NOMO-1 treated with dmso at 0.1 percent for 144 hours (cell line): Measurements from ENCODE around the gene DGKI.

ENCODE experiments used
- DNase-seq: peaks from one replicate; lab custom pipeline; 2025; ENCODE audit not compliant: unreplicated experiment; lab: John Stamatoyannopoulos, UW

Gene DGKI

DNA sequence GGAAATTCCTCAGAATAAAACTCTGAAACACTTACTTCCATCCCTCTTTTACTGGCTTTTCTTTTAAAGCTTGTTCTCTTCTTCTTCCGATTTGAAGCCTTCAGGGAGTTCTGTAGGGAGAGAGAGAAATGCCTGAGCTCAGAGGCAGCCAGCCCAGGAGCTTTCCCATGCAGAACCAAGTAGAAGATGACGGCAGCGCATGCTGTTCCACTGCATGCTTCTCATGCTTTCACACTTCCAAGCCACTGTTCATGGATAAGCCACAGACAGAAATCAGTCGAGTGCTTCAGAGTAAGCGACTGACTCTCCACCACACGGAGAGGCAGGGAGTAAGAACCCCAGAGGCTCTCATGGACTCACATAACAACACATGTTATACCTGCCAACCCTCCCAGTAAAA lies 237.3 kb downstream of the DGKI start:
- no peak for DNase-seq

DNA sequence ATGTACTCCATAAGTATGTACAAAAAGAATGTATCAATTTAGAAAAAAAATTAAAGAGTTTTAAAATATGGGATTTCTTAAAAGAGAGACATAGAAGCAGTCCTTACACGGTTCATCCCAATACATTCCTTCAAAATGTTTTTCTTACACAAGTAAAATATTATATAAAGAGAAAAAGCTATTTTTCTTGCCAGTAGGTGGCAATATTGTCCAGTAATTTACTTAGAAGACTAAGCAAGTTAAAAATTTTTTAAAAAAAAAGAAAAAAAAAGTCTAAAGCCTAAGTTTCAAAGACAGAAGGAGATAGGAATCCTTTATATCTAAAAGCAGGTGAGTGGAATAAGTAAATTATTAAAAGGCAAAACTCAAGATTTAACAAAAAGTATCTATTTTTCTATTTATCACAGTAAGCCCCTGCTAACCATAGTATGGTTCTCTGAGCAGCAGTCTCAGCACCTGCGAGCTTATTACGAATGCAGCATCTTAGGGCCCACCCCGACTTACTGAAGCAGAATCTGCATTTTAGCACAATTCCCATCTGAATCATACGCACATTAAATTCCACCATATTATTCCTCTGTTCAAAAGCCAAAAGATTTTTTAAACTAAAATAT lies 240.6 kb downstream of the DGKI start:
- no peak for DNase-seq

DNA sequence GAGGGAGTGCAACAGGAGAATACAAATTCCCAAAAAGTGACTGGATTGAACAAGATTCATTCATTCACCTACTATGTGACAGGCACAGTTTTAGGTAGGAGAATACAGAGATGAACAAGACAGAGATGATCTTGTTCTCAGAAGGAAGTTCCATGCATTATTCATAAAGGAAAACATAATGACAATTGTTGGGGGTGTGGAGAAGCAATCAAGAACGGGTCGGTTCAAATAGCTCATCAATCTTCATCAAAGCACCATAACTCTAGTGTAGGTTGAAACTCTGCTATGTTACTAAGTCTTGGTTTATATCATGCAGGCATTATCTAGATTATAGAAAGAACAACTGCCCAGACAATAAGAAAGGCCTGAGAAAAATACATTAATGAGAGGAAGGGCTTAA lies 243.7 kb downstream of the DGKI start:
- no peak for DNase-seq

DNA sequence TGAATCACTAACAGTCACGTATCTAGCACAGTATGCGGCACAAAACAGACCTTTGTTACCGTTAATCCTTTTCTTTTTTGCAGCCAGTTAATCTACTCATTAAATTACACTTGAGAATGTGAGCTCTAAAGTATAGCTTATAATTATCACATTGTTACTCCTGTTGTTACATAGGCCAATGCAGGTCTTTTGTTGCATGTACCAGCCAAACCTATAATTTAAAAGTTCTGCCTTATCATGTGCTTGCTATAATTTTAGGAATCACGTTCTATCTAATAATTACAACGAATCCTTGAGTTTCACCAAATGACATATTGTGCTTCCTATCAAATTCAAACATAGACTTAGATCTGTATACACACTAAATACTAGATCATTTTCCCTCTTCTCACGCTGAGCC lies 245.1 kb downstream of the DGKI start:
- DNase-seq, result no peak

DNA sequence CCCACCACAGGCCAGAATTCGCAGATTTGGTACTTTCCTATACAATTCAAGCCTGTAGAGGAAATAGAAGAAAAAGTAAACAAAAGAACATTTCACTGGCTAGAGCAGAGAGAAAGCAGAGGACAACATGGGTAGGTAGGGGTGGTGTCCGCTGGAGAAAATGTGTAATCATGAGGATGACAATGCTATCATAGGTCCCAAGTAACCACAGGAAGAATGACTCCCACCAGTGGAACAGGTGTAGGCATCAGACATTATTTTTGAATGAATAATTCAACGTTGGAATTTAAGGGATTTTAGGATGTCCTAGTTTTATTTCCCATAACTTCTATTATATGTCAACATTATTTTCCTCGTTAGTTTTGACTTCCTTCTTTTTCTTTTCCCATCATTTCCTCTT lies 248.9 kb downstream of the DGKI start:
- no peak for DNase-seq

DNA sequence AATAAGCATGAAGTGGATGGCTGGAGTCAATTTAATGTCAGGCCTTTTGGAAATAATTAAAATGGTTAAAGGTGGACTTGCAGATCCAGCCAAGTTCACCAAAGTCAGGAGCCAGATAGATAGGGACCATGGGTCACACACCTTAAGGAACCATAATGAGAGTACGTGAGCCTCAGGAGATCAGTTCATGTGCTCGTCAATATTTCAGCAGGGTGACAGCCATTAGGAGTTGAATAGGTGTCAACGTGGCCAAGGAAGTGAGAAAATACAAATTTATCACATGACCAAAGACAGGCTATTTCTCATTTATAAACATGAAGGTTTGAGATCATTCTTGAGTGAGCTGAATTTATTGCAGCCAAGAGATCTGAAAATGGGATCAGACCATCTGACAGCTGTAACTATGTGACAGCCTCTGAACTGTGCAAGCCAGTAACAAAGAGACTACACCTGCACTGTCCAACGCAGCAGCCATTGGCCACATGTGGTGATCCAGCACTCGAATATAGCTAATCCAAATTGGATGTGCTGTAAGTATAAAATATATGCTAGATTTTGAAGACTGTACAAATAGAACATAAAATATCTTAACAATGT lies 253.6 kb downstream of the DGKI start:
- no peak for DNase-seq

DNA sequence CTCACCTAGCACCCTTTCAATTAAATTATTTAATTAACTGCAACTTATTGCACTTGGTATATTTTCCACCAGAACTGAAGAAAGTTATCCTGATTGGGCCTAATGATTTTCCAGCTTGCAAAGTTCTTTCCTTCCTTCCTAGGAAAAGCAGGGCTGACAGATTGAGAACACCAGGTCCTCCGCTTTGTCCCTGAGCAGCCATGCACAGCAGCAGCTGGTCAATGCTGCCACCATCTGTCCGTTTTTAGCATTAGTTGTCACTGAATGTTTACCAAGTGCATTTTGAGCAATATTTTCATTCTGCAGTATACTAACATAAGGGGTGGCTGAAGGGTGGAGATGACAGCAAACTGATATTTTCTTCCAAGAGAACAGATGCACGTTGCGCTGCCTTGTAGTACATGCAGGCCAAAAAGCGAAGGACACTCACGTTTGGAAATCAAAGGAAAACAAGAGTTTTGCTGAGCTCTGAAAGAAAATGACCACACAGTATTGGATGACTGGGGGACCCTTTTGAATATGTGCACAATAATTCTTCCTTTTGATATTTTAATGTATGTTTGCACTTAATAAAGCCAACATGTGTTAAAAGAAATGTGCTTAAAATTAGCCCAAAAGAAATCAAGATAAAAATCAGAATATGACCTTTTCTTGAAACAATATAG lies 254.4 kb downstream of the DGKI start:
- no peak for DNase-seq

DNA sequence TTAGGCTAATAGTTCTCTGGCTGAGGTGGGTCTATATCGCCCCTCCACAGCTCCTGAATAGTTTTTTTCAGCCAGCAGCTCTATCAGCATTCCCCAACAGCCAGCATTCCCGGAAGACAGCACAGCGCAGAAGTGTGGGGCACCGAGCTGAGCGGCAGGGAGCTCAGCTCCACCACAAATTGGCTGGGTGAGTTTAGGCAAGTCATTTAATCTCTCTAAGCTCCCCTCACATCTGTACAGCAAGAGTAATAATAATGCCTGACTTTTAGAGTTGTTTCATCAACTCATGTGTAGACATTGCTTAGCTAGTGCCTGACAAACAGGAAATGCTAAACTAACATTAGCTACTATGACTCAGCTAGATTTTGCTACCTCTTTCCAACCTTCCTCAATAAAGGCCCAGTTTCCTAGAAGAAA lies 255.3 kb downstream of the DGKI start:
- DNase-seq, result no peak

DNA sequence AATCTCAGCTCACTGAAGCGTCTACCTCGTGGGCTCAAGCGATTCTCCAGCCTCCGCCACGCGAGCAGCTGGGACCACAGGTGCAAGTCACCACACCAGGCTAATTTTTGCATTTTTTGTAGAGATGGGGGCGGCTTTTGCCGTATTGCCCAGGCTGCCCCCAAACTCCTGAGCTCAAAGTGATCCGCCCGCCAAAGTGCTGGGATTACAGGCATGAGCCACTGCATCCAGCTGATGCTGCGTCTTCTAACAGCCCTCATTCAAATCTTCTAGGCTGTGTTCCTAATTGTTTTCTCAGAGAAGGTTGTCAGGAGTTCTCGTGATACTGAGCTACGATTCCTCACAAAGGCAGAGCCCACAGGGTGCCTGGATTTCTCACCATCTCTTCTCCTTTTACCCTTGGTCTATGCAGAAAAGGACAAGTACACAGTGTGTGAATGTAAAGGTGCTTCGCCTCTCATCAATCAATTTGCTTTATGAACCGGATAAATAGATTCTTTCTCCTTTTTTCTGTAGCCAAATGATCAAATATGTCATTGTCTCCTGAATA lies 255.9 kb downstream of the DGKI start:
- no peak for DNase-seq

DNA sequence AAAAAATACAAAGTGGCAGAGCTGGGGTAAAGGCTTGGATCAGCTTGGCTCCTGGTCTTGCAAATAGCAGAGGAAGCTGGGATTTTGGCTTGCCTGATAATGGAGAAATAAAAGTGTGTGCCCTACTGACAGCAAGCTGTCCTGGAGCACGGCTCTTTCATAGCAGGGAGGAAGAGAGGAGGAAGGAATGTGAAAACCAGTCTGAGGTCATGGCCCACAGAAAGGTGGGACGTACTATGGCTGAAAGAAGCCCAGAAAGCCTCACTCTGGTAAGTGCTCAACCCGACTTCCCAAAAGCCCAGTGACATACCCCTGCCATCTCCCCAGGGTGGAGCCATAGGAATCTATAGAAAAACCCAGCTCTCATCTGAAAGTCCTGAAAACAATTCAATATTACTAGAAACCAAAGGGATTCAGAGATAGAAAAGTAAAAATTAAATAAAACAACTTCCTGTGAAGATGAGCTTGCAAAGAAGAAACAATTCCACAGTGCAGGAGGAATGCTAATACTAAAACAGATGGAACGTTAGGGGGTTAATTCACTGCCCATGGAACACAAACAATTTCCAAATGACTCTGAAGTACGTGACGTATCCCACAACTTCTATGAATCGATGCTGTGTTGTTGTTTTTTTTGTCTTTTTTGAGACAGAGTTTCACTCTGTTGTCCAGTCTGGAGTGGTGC lies 256.6 kb downstream of the DGKI start:
- no peak for DNase-seq

DNA sequence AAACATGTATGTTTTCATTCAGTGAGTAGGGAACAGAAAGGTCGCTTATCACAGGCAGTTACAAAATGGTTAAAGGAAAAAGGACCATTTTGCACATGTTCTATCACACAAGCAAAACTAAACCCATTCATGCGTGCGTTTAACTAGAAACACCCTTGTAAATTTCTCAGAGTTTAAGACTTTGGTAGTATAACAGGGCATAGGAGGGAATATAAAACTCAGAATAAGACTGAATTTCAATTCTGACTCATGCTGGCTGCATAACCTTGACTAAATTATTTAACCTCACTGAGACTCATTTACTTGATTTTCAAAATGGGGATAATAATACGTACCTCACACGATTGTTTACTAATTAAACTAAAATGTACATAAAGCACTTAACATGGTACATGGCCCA lies 259.4 kb downstream of the DGKI start:
- DNase-seq, result no peak

DNA sequence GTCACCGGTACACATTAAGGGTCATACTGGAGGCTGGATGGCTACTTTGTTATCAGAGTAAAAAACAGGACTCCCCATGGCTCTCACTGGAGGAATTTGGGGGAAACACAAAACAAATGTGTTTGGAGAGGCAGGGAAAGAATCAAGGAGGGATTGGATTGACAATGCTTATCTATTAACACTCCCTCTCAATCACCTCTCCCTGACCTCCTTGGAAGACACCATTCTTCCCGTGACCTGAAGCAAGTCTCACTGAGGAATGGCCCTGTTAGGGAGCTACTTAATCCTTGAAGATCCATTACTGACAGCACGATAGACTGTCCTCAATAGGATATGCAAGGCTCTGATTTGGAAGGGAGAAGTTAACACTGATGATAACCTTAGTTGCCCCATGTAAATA lies 261.2 kb downstream of the DGKI start:
- no peak for DNase-seq

DNA sequence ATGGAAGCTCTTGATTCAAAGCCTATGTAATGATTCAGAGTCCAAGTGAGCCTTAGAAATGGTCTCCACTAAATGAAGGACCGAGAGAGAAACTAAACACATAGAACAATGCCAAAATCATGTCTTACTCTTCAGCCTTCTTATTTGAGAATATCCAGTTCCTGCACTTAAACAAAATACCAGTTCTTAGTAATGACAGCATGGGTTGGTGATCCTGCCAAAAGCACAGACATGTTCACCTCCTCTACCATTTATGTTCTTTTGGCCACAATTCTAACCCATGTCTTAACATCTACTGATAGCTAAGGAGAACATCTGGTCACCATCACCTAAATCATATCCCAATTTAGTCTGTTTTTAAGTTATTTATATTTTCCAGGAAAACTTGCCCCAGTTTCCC lies 263.6 kb downstream of the DGKI start:
- DNase-seq, result no peak

DNA sequence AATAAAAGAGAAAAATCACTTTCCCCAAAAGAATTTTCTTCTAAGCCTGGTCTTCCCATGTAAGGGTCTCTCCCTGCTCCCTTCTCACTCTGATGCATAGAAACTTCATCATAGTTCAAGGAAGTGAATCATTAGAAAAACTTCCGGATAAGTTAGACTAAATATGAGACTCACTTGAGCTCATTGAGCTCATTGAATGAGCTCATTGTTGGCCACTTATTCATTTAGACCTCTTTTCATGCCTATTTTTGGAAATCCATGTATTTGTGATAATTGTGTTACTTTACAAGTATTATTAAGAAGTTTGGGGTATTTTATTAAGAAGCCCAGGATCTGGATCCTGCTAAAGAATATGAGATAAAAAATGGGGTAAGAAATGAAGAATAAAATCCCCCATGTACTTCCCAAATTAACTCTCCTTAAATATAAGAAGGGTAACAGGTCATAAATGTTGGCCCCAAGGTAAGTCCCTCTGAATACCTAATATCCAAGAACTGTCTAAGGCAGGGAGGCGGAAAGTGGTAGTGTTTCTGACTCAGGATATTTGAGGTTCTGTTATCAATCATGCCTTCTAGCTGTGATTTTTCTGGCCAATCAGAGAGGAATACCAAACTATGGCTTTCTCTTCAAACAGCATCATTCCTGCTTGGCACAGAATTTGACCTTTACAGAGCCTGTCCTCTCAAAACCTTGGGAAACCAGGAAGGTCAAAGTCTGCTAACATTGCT lies 266.7 kb downstream of the DGKI start:
- DNase-seq, result no peak

DNA sequence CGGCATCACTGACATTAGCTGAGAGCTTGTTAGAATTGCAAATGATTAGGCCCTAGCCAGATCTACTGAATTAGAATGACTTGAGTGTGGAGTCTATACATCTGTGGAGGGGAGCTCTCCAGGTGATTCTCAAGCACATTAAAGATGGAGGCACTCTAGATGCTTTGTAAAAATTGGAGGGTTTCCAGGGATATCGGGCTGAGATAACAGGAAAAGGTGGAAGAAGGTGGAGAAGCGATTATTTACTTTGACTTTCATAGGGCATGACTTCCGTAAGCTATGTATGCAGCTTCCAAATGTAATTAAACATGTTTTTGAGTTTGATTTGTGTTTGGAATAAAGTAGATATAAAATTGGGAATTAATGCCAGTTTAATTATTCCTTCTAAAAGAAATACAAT lies 268.2 kb downstream of the DGKI start:
- DNase-seq, result no peak

DNA sequence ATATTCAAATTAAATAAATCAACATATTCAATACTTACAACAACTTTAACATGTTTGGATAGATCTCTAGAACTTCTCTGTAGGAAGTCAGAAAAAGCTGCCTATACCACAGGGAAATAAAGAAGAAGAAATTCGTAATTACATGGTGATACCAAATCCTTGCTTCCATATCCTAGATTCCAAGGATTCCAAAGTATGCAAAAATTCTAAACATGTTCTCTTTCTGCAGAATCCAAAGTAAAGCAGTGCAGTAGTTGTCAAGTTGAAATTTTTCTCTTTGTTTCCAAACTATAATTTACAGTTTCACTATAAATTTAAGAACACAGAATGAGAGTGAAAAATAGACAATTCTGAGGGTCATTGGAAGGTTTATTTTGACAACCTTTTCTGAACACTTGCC lies 269.6 kb downstream of the DGKI start:
- no peak for DNase-seq

DNA sequence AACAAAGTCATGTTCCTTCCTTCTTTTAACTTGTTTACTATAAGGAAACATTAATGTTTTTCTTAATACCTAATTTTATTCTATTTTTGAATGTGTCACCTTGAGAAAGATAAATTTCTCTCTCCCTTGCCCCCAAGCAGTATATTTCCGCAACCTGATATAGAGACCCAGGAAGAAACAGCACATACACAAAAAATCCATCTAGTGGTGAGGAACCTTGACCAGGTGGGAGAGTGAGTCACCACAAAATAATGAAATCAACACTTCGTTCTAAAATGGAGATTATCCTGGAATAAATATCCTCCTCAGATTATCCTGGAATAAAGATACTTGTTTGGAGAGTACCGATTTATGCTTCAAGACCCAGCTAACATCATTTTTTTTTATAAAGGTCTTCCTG lies 270.3 kb downstream of the DGKI start:
- no peak for DNase-seq

DNA sequence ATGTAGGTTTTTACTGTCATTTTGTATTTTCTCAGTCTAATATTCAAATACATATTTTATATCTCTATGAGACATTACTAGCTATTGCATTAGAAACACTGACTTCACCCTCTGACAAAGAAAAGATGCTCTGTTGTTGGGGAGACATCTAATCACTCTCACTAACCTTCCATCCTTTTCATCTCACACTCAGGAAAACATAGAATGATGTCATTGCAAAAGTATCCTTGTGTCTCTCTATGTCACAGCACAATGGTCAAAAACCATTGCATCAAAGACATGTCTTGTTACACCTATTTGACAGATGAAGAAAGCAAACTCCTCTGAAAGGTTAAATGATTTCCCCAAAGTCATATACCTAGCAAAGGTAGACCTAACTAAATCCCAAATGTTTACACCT lies 272.0 kb downstream of the DGKI start:
- DNase-seq, result no peak

DNA sequence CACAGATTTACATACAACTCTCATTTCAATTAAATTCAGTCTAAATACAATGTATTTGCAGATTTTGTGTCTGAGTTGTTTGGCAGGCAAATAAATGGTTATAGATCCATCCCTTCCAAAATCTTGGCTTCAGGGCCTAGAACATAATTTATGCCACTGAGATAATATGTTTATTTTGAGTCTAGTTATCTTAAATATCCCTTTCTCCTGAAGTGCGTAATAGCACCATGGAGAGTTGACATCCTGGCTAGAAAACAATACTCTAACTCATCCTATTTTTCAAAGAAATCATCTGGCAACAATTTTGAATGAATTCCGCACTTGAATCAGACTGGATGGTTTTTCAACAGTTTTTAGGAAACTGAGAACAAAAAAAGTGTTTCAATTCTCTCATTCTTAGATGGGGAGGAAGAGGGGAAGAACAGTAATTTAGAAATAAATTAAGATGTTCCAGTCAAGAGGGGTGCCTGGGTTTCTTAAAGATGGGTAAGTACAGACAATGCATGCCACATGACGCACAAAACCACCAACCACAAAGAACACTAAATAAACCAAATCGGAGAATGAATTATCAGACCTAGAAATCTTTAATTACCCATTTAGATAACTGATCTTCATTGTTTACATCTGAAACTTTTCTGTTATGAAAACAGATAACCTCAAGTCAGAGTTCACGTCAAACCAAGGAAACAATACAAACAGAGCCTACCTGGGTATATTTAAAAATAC lies 274.6 kb downstream of the DGKI start:
- DNase-seq, result no peak

DNA sequence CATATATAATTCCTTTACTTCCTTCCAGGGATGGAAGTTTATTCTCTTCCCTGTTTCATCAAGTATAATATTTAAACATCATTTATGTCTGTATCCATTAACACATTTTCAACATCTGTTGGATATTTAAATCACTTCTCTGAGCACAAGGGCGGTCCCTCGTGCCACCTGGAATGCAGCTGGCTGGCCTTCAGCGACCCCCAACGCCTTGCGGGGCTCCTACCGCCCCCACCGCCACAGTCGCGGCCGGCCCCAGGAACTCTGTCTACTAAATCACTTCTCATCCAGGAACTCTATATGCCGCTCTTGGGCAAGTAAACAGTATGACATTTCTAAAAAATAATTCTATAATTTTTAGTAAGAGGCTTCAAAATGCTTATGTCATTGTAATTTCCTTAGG lies 282.1 kb downstream of the DGKI start:
- no peak for DNase-seq

DNA sequence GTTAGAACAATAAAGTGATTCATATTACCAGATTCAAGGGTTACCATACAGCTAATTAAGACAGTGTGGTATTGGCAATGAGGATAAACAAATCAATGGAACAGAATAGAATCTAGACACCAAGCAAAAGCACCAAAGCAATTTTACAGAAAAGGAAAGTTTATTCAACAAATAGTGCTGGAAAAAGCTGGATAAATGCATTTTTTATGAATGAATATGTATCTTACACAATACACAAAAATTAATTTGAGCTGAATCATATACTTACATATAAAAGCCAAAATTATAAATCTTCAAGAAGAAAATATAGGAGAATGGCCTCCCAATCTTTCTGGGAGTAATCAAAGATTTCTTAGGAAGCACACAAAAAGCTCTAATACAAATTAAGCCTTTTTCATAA lies 282.8 kb downstream of the DGKI start:
- DNase-seq, result no peak
